ENCODE measurements around the gene RASA2. TPM values are rescaled to one million over a fixed set of nuclear protein-coding genes. Genes with fewer than 3 reads are reported as not detected.
"Not testable (repeated sequence)": the region's sequence is repeated elsewhere in the genome, so short reads cannot be mapped to it uniquely, and the experiment has no call there.

RASA2 gene
- total and polyA plus RNA-seq, 4 donors, result 6.9 to 26.1 (median 16.6) TPM

DNA sequence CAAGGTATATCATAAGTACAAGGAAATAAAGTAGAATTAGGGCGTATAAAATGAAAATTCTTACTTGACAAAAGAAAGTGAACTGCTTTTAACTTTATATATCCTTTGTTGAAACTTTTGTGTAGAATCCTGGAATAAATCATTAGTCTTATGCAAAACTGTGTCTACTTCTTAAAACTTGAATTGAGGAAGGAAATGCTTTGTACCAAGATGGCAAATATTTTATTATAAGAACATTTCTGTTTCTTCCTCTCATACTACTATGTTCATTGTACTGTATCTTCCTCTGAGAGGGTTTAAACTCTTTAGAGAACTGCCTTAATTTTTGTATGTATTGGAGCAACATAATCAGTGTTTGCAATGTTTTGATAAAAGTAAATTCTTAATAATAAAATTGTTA lies 42.0 kb downstream of the RASA2 start:
- ATAC-seq (ENCODE audit: low FRiP score) (no peak), DNase-seq (no peak)
- no peaks in the 10 kb centered on the region for H3K9me3 ChIP-seq (ENCODE audit: control insufficient read depth, low read length)
- no peak overlapping the region for H3K27ac ChIP-seq (ENCODE audit: low read depth in 1 of 2, low read length in 2 of 2)
- H3K4me3 ChIP-seq (ENCODE audit: low read length in 2 of 2), result no peak overlapping the region
- peaks cover 2 to 4% of the 10 kb centered on the region in 2 donors for H3K36me3 ChIP-seq (ENCODE audit: control insufficient read depth in 1 of 2, insufficient read depth in 2 of 2, low read length in 1 of 2)
- 93 to 96% methylated on average over 1 of the region's 1 CpG for WGBS, 2 donors
- intact Hi-C loops (cut with DNase I), result no loop called here
- no peaks in the 10 kb centered on the region for H3K4me1 ChIP-seq (ENCODE audit: control insufficient read depth in 1 of 2, insufficient read depth in 2 of 2, low read length in 2 of 2)
- no peaks in the 10 kb centered on the region for H3K27me3 ChIP-seq (ENCODE audit: control insufficient read depth in 1 of 2, insufficient read depth in 2 of 2, low read length in 1 of 2)

DNA sequence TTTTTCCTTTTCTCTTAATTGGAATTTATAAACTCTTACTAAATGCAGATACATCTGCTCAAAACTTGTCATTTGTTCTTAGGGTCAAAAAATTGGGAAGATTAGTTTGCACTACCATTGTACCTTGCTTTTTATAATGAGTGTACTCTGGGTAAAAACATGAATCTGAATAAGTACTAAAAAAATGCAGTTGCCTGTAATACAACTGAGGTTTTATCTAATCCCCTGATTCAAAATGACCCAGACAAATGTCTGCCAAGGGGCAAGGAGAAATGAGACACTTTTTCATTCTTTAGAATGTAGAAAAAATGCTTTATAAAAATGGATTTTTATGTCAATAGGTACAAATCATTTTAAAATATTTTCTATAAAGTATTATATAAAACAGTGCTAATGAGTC lies 42.4 kb downstream of the RASA2 start:
- Histone ChIP-seq H3K9me3 (ENCODE audit: control insufficient read depth, low read length) (no peaks in the 10 kb centered on the region), H3K27me3 (ENCODE audit: control insufficient read depth in 1 of 2, insufficient read depth in 2 of 2, low read length in 1 of 2) (no peaks in the 10 kb centered on the region), H3K4me3 (ENCODE audit: low read length in 2 of 2) (no peak overlapping the region), H3K27ac (ENCODE audit: low read depth in 1 of 2, low read length in 2 of 2) (no peak overlapping the region), H3K36me3 (ENCODE audit: control insufficient read depth in 1 of 2, insufficient read depth in 2 of 2, low read length in 1 of 2) (no peaks in the 10 kb centered on the region), H3K4me1 (ENCODE audit: control insufficient read depth in 1 of 2, insufficient read depth in 2 of 2, low read length in 2 of 2) (no peaks in the 10 kb centered on the region)
- ATAC-seq (ENCODE audit: low FRiP score) (no peak), DNase-seq (no peak)
- intact Hi-C loops (cut with DNase I), result no loop called here

DNA sequence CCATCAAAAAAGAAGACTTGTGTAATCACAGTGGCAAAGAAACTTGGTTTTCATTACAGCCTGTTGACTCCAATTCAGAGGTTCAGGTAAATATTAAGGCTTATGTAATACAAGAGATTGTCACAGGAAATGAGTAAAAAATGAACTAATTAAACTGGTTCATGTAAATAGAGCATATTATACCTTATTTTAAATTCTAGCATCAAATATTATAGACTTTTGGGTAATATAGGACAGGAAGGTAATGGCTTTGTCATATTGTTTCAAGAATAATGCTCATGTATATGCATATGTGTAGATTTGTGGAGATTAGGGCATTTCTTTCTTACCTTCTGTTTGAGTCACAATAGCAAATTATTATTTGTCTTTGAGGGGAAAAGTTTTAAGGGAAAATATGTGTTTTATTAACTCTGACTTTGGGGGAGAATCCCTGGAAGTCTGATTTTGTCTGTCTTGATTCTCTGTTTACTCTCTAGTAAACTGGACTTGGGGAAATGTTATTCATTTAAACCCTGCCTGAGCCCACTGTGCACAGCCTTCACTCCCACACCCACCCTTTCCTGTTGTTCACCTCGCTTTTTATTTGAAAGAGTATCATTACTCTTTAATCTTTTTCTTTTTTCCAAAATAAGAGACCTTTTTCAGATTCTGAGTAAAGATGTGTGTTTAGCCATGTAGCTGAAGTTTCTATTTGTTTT lies 43.0 kb downstream of the RASA2 start:
- Histone ChIP-seq H3K27me3 (ENCODE audit: control insufficient read depth in 1 of 2, insufficient read depth in 2 of 2, low read length in 1 of 2) (no peaks in the 10 kb centered on the region), H3K27ac (ENCODE audit: low read depth in 1 of 2, low read length in 2 of 2) (no peak overlapping the region), H3K4me1 (ENCODE audit: control insufficient read depth in 1 of 2, insufficient read depth in 2 of 2, low read length in 2 of 2) (no peaks in the 10 kb centered on the region), H3K4me3 (ENCODE audit: low read length in 2 of 2) (no peak overlapping the region), H3K36me3 (ENCODE audit: control insufficient read depth in 1 of 2, insufficient read depth in 2 of 2, low read length in 1 of 2) (no peaks in the 10 kb centered on the region), H3K9me3 (ENCODE audit: control insufficient read depth, low read length) (no peaks in the 10 kb centered on the region)
- intact Hi-C loops (cut with DNase I), result no loop called here
- DNase-seq, result no peak
- WGBS, 2 donors, result 64 to 72% methylated on average over 1 of the region's 1 CpG
- no peak for ATAC-seq (ENCODE audit: low FRiP score)

DNA sequence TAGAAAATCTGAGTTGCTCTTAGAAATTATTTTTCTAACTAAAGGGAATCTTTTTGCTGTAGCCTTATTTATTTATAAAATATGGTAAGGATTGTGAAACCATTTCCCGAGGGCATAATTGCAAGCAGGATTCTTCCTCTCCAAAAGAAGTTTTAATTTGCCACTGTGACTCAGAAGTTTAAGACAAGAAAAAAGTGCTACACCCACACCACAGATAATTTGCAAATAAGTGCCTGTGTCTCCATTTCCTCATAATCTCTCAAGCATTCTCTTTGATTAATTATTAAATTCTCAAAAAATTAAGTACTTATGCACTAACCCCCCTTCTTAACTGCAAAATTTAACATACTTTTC lies 43.6 kb downstream of the RASA2 start:
- DNase-seq (no peak), ATAC-seq (ENCODE audit: low FRiP score) (no peak)
- Histone ChIP-seq H3K36me3 (ENCODE audit: control insufficient read depth in 1 of 2, insufficient read depth in 2 of 2, low read length in 1 of 2) (peaks cover 0 to under 1% of the 10 kb centered on the region in 2 donors), H3K27ac (ENCODE audit: low read depth in 1 of 2, low read length in 2 of 2) (no peak overlapping the region), H3K27me3 (ENCODE audit: control insufficient read depth in 1 of 2, insufficient read depth in 2 of 2, low read length in 1 of 2) (no peaks in the 10 kb centered on the region), H3K4me1 (ENCODE audit: control insufficient read depth in 1 of 2, insufficient read depth in 2 of 2, low read length in 2 of 2) (no peaks in the 10 kb centered on the region), H3K4me3 (ENCODE audit: low read length in 2 of 2) (no peak overlapping the region), H3K9me3 (ENCODE audit: control insufficient read depth, low read length) (no peaks in the 10 kb centered on the region)
- intact Hi-C loops (cut with DNase I), result no loop called here
- WGBS, 2 donors, result 55 to 60% methylated on average over 1 of the region's 1 CpG

DNA sequence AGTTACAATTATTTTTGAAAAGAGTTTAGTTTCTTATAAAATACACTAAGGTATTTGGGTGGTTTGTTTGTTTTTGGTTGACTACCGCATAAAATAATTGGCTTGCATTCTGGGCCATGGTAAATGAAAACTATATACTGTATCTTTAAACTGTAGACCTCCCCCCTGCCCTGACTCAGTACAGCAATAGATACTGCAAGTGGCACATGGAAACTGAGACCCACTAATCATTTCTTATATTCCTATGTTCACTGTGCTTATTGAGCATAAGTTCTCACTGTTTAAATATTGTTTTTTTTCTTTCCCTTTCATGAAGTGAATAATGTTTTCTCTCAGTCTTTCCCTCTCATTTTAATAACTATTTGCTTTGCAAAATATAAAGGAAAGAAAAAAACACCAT lies 45.8 kb downstream of the RASA2 start:
- Histone ChIP-seq H3K4me3 (ENCODE audit: low read length in 2 of 2) (no peak overlapping the region), H3K27ac (ENCODE audit: low read depth in 1 of 2, low read length in 2 of 2) (no peak overlapping the region), H3K36me3 (ENCODE audit: control insufficient read depth in 1 of 2, insufficient read depth in 2 of 2, low read length in 1 of 2) (peaks cover 0 to 2% of the 10 kb centered on the region in 2 donors), H3K9me3 (ENCODE audit: control insufficient read depth, low read length) (no peaks in the 10 kb centered on the region), H3K4me1 (ENCODE audit: control insufficient read depth in 1 of 2, insufficient read depth in 2 of 2, low read length in 2 of 2) (no peaks in the 10 kb centered on the region), H3K27me3 (ENCODE audit: control insufficient read depth in 1 of 2, insufficient read depth in 2 of 2, low read length in 1 of 2) (no peaks in the 10 kb centered on the region)
- no peak for ATAC-seq (ENCODE audit: low FRiP score)
- DNase-seq, result no peak
- intact Hi-C loops (cut with DNase I), result no loop called here
- WGBS, 2 donors, result 99 to 100% methylated on average over 1 of the region's 1 CpG

DNA sequence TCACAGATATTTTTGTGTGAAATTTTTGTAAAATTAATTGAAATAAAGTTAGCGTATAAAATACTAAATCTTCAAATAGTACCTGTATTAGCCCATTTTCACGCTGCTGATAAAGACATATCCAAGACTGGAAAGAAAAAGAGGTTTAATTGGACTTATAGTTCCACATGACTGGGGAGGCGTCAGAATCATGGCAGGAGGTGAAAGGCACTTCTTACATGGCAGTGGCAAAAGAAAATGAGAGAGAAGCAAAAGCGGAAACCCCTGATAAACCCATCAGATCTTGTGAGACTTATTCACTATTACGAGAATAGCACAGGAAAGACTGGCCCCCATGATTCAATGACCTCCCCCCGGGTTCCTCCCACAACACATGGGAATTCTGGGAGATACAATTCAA lies 49.2 kb downstream of the RASA2 start:
- intact Hi-C loops (cut with DNase I); H3K9me3 ChIP-seq (ENCODE audit: control insufficient read depth, low read length); H3K36me3 ChIP-seq (ENCODE audit: control insufficient read depth in 1 of 2, insufficient read depth in 2 of 2, low read length in 1 of 2); H3K4me1 ChIP-seq (ENCODE audit: control insufficient read depth in 1 of 2, insufficient read depth in 2 of 2, low read length in 2 of 2); DNase-seq; H3K4me3 ChIP-seq (ENCODE audit: low read length in 2 of 2); ATAC-seq (ENCODE audit: low FRiP score); H3K27ac ChIP-seq (ENCODE audit: low read depth in 1 of 2, low read length in 2 of 2); H3K27me3 ChIP-seq (ENCODE audit: control insufficient read depth in 1 of 2, insufficient read depth in 2 of 2, low read length in 1 of 2): not testable (repeated sequence)
- WGBS, 2 donors, result 97% methylated on average over 6 of the region's 6 CpGs

DNA sequence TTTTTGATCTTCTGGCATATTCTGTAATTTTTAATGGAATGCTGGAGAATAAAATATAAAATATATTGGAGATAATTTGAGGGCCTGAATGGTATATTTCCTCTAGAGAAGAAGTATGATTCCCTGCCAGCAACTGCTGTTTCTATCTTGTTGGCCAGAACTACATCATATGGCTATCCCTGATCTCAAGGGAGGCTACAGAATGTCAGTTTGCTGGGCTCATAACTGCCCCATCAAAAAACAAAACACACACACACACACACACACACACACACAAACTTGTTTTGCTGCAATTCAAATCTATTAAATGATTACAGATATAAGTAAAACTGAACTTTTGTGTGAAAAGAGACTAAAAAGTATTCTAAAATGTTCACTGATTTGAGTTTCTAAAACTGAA lies 51.0 kb downstream of the RASA2 start:
- H3K36me3 ChIP-seq (ENCODE audit: control insufficient read depth in 1 of 2, insufficient read depth in 2 of 2, low read length in 1 of 2), result peaks cover 0 to 2% of the 10 kb centered on the region in 2 donors
- no peaks in the 10 kb centered on the region for H3K27me3 ChIP-seq (ENCODE audit: control insufficient read depth in 1 of 2, insufficient read depth in 2 of 2, low read length in 1 of 2)
- intact Hi-C loops (cut with DNase I), result no loop called here
- H3K9me3 ChIP-seq (ENCODE audit: control insufficient read depth, low read length), result no peaks in the 10 kb centered on the region
- no peak overlapping the region for H3K4me3 ChIP-seq (ENCODE audit: low read length in 2 of 2)
- H3K4me1 ChIP-seq (ENCODE audit: control insufficient read depth in 1 of 2, insufficient read depth in 2 of 2, low read length in 2 of 2), result no peaks in the 10 kb centered on the region
- DNase-seq, result no peak
- no peak for ATAC-seq (ENCODE audit: low FRiP score)
- no peak overlapping the region for H3K27ac ChIP-seq (ENCODE audit: low read depth in 1 of 2, low read length in 2 of 2)

DNA sequence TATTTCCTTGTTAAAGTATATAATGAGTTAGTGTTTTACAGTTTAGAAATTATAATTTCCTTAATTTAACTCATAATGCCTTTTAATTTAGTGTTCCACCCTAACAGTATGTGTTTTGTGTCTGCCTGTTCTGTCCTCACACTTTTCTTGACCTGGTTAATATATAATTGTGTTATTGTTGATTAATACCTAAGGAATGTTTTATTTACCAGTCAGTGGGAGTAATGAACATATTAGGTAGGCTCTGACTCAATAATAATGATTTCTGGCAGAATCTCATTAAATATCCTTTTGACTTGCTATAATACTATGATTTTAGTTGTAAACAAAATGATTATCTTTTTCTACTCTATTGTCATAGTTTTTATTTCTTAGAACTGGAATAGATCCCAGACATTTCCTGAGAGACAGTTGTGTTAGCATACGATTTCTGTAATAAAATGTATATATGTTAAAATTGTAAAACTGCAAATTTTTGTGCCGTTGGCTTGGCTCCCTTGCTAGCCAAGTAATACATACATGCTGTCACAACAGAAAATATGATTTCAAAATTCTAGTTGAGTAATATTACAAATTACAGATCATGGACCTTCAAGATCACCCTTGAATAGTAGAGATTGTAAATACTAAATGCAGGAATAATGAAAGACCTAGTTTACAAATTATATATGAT lies 51.9 kb downstream of the RASA2 start:
- Histone ChIP-seq H3K27me3 (ENCODE audit: control insufficient read depth in 1 of 2, insufficient read depth in 2 of 2, low read length in 1 of 2) (no peaks in the 10 kb centered on the region), H3K27ac (ENCODE audit: low read depth in 1 of 2, low read length in 2 of 2) (no peak overlapping the region), H3K9me3 (ENCODE audit: control insufficient read depth, low read length) (no peaks in the 10 kb centered on the region), H3K36me3 (ENCODE audit: control insufficient read depth in 1 of 2, insufficient read depth in 2 of 2, low read length in 1 of 2) (peaks cover 0 to 2% of the 10 kb centered on the region in 2 donors), H3K4me3 (ENCODE audit: low read length in 2 of 2) (no peak overlapping the region), H3K4me1 (ENCODE audit: control insufficient read depth in 1 of 2, insufficient read depth in 2 of 2, low read length in 2 of 2) (no peaks in the 10 kb centered on the region)
- ATAC-seq (ENCODE audit: low FRiP score) (no peak), DNase-seq (no peak)
- intact Hi-C loops (cut with DNase I), result no loop called here
- WGBS, 2 donors, result 60 to 62% methylated on average over 2 of the region's 2 CpGs

DNA sequence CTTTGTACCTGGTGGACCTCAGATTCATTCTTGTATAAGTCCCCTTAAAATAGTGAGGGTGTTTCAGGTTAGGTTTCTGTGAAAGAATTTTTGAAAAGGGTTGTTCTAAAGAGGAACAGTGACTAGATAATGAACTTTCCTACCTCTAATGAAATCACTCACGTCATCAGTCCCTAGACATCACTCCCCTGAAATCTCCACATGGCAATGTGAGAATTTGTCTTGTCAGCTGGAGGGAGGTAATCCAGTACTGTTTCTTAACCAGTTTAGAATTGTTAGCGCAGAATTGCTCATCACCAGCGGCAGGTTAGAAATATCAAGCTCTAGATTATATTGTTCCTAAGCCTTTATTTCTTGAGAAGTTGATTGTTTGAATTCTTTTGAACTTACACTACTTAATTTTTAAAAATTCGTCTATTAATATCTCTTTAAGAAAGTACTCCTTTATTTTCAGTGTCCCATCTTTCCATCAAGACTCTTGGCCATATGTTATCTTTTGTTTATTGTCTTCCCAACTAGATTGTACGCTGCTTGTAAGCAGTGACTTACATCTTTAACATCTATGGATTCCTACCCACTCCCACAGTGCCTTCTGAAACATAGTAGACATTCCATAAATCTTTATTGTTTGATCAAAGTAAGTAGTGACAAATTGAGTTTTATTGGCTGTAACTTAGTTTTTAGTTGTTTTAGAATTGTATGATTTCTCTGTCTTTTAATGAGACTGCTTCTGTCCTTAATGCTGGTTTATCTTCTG lies 52.8 kb downstream of the RASA2 start:
- ATAC-seq (ENCODE audit: low FRiP score), result no peak
- Histone ChIP-seq H3K4me1 (ENCODE audit: control insufficient read depth in 1 of 2, insufficient read depth in 2 of 2, low read length in 2 of 2) (no peaks in the 10 kb centered on the region), H3K27ac (ENCODE audit: low read depth in 1 of 2, low read length in 2 of 2) (no peak overlapping the region), H3K4me3 (ENCODE audit: low read length in 2 of 2) (no peak overlapping the region), H3K9me3 (ENCODE audit: control insufficient read depth, low read length) (no peaks in the 10 kb centered on the region), H3K27me3 (ENCODE audit: control insufficient read depth in 1 of 2, insufficient read depth in 2 of 2, low read length in 1 of 2) (no peaks in the 10 kb centered on the region), H3K36me3 (ENCODE audit: control insufficient read depth in 1 of 2, insufficient read depth in 2 of 2, low read length in 1 of 2) (peaks cover 0 to 2% of the 10 kb centered on the region in 2 donors)
- DNase-seq, result no peak
- 89 to 94% methylated on average over 5 of the region's 5 CpGs for WGBS, 2 donors
- intact Hi-C loops (cut with DNase I), result no loop called here
